PC-3 (cell line): ENCODE results near the gene IBA57. TPM values are rescaled to one million over a fixed set of nuclear protein-coding genes. Genes with fewer than 3 reads are reported as not detected.

Experiments
- ATAC-seq: fragments of 200-7000 bp; cut with Tn5 transposase; 2 replicates; pipeline ENCODE4 v1.9.1; 2020; ENCODE audit warnings: mild to moderate bottlenecking, moderate library complexity
- BruUV-seq: library from RNA; stranded (reverse); fragments of 400-500 nt; replicated peaks from 2 replicates; lab custom pipeline; 2021; lab: Mats Ljungman, UMichigan
- CTCF ChIA-PET: fragments of 300-600 bp; sonication (Branson Sonifier 250); formaldehyde crosslinking; loops from one replicate; lab custom pipeline; 2022; ENCODE audit warnings: antibody characterized with exemption; lab: Charles Lee
- POLR2A ChIA-PET: fragments of 300-600 bp; sonication (Branson Sonifier 250); formaldehyde crosslinking; loops from one replicate; lab custom pipeline; 2022; ENCODE audit warnings: antibody characterized with exemption; ENCODE audit not compliant: unreplicated experiment; lab: Charles Lee
- DNase-seq: peaks from one replicate; pipeline ENCODE4 v3.0.0-alpha.2; 2015
- H2AFZ ChIP-seq: fragments of 300-600 bp; sonication (generic); 2 replicates; pipeline ENCODE4 v1.6.0; 2016; ENCODE audit warnings: antibody characterized with exemption, low read length
- H3F3A ChIP-seq: fragments of 300-600 bp; sonication (generic); one replicate; pipeline ENCODE4 v1.6.0; 2017; ENCODE audit warnings: antibody characterized with exemption, low read length, control low read depth, mild to moderate bottlenecking; ENCODE audit not compliant: unreplicated experiment
- H3K27ac ChIP-seq: fragments of 300-600 bp; sonication (generic); 2 replicates; pipeline ENCODE4 v1.5.1; 2016; ENCODE audit warnings: mild to moderate bottlenecking, low read length
- H3K27me3 ChIP-seq: fragments of 300-600 bp; sonication (generic); 2 replicates; pipeline ENCODE4 v1.6.1; 2016; ENCODE audit warnings: low read length, mixed read lengths
- H3K36me3 ChIP-seq: fragments of 300-600 bp; sonication (generic); 2 replicates; pipeline ENCODE4 v1.6.1; 2016; ENCODE audit warnings: low read depth, mixed run types, low read length, mixed read lengths
- H3K4me1 ChIP-seq: fragments of 300-600 bp; sonication (generic); 2 replicates; pipeline ENCODE4 v1.5.1; 2016; ENCODE audit warnings: low read length; ENCODE audit not compliant: insufficient read depth
- H3K4me2 ChIP-seq: fragments of 300-600 bp; sonication (generic); 2 replicates; pipeline ENCODE4 v1.6.0; 2016; ENCODE audit warnings: low read length
- H3K4me3 ChIP-seq: fragments of 300-600 bp; sonication (generic); 2 replicates; pipeline ENCODE4 v1.5.1; 2016; ENCODE audit warnings: mild to moderate bottlenecking, low read length, mixed read lengths
- H3K79me2 ChIP-seq: fragments of 300-600 bp; sonication (generic); 2 replicates; pipeline ENCODE4 v1.6.1; 2017; ENCODE audit warnings: low read length, mixed read lengths
- H3K9ac ChIP-seq: fragments of 300-600 bp; sonication (generic); 2 replicates; pipeline ENCODE4 v1.6.0; 2016; ENCODE audit warnings: mild to moderate bottlenecking, low read length
- H3K9me2 ChIP-seq: fragments of 300-600 bp; sonication (generic); replicated peaks from 2 replicates; pipeline ENCODE4 v1.6.1; 2016; ENCODE audit warnings: mixed run types, low read length, mixed read lengths
- H3K9me3 ChIP-seq: fragments of 300-600 bp; sonication (generic); 2 replicates; pipeline ENCODE4 v1.6.1; 2016; ENCODE audit warnings: low read length, mixed read lengths
- H4K20me1 ChIP-seq: fragments of 300-600 bp; sonication (generic); 2 replicates; pipeline ENCODE4 v1.6.1; 2016; ENCODE audit warnings: low read length, mixed read lengths
- CTCF ChIP-seq: fragments of 300-600 bp; sonication (generic); conservative IDR thresholded peaks from 2 replicates; pipeline ENCODE4 v1.5.1; 2017; ENCODE audit warnings: antibody characterized with exemption, low read depth, mild to moderate bottlenecking, low read length
- EZH2 ChIP-seq: fragments of 300-600 bp; sonication (generic); IDR thresholded peaks from one replicate; pipeline ENCODE4 v1.6.1; 2017; ENCODE audit warnings: antibody characterized with exemption, mild to moderate bottlenecking, low read length; ENCODE audit not compliant: unreplicated experiment
- EZH2phosphoT487 ChIP-seq: fragments of 300-600 bp; sonication (generic); IDR thresholded peaks from 2 replicates; pipeline ENCODE4 v1.6.1; 2018; ENCODE audit warnings: mild to moderate bottlenecking, antibody characterized with exemption, low read length, borderline replicate concordance
- intact Hi-C: fragments of 100-400 bp; cut with micrococcal nuclease; formaldehyde crosslinking; loops from 2 replicates; pipeline ENCODE4 v1.9.0; 2023
- total RNA-seq: library from RNA; depleted of rRNA; stranded (reverse); fragments of >200 nt; gene quantifications from 2 replicates; pipeline ENCODE4 v1.2.3, GENCODE V29; 2014

Gene IBA57
- total RNA-seq, 1 experiment from 2014 or later, result 18.3 TPM

DNA sequence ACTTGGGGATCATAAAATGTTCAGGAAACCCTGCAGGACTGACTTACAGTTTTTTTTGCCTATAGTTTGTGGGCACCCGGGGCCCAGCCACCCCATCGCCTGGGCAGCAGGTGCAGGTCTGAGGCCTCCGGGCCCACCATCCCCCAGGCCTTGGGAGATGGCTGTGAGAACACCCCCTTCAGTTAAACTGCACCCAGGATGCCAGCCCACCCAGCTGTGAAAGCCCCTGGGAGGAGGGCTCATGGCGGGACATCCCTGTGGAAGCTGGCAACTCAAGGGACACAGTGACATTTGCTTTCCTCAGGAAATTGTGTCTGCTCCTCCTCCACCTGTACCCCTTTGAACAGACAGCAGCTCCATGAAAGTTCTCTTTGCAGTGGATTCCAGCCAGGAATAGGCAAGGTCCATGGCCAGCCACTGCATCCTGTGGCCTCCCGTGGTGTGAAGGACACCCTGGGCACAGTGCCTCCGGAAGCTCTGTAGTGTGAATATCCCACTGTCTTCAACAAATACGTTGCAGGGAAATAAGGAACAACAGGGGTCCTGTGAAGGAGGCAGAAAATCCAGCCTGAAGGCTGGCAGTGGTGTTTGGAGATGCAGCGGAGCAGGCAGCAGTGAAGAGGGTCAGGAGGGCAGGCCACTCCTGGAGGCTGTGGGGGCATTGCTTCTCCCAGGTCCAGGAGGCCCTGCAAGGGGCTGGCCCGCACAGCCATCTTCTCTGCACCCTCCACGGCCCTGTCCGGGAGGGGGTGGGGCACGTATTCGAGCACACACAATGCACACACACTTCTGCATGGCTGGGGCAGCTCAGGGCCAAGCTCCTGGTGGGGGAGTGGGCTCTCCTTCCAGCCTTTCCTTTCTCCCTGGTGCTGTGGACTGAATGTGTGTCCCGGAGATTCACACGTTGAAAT is 40.2 kb downstream of the IBA57 start:
- ATAC-seq (no peak), DNase-seq (no peak)
- Histone ChIP-seq H4K20me1 (no peaks in the 10 kb centered on the region), H3K4me2 (no peak overlapping the region), H3K9me2 (no peaks in the 10 kb centered on the region), H3K27me3 (no peaks in the 10 kb centered on the region), H2AFZ (no peak overlapping the region), H3F3A (no peaks in the 10 kb centered on the region), H3K9ac (no peak overlapping the region), H3K36me3 (no peaks in the 10 kb centered on the region), H3K4me1 (no peaks in the 10 kb centered on the region), H3K79me2 (no peaks in the 10 kb centered on the region), H3K4me3 (no peak overlapping the region), H3K27ac (no peak overlapping the region), H3K9me3 (no peaks in the 10 kb centered on the region)
- BruUV-seq, result no TSS peak
- TF ChIP-seq EZH2phosphoT487 (no peak), EZH2 (no peak), CTCF (no peak)
- ChIA-PET CTCF (no interaction called here), POLR2A (no interaction called here)
- intact Hi-C loops, result no loop called here

DNA sequence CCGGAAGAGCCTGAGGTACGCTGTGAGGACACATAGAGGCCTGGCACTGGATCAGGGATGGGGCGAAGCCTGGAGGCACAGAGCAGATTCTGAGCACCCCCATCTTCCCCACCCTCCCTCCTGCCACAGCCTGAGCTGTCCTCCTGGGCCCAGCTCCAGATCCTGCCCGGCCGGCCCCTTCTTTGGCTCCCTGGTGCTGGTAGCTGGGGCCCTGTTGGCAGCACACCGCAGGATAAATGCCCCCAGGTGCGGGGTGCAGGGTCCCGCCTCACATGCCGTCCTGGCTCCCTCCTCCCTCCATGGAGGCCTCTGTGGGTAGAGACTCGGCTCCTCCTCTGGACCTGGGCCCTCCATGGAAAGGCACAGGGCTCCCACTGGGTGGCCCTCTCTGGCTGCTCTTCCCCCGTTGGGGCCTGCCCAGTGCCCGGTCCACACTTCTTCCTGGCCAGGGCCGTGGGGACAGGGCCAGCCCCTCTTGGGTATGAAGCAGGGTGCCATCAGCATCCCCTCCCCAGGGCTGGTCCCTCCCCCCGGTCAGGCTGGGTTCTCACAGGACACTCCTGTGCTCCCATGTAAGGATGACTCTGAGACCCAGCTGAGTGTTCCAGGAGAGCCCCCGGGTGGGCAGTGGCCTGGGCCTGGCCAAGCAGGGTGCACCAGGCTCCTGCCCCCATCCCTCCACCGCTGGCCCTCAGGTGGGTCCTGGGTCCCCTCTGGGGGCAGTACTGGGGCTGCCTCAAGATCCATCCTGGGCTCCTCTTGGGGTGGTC is 41.2 kb downstream of the IBA57 start:
- no peaks in the 10 kb centered on the region for H3K79me2 ChIP-seq
- H3K4me1 ChIP-seq, result no peaks in the 10 kb centered on the region
- DNase-seq (no peak), ATAC-seq (0 out of 2 replicates have a peak, but pooled peaks have one; percentile 4)
- H3K27me3 ChIP-seq, result no peaks in the 10 kb centered on the region
- ChIA-PET CTCF (no interaction called here), POLR2A (no interaction called here)
- H4K20me1 ChIP-seq, result no peaks in the 10 kb centered on the region
- no peak overlapping the region for H3K4me3 ChIP-seq
- no peaks in the 10 kb centered on the region for H3F3A ChIP-seq
- no peak overlapping the region for H3K4me2 ChIP-seq
- H3K9me2 ChIP-seq, result no peaks in the 10 kb centered on the region
- TF ChIP-seq CTCF (no peak), EZH2 (no peak), EZH2phosphoT487 (no peak)
- BruUV-seq, result no TSS peak
- intact Hi-C loops, result no loop called here
- no peaks in the 10 kb centered on the region for H3K36me3 ChIP-seq
- no peaks in the 10 kb centered on the region for H3K9me3 ChIP-seq
- H2AFZ ChIP-seq, result no peak overlapping the region
- no peak overlapping the region for H3K27ac ChIP-seq
- H3K9ac ChIP-seq, result no peak overlapping the region
